Esophagus muscularis mucosa (tissue), 4 donors: ENCODE data around the gene DHX32.

Experiments used
- CTCF ChIP-seq, 3 experiments: fragments of 200-600 bp in 2 of 3; fragments of 450-650 bp in 1 of 3; sonication (generic) in 2 of 3; IDR thresholded peaks; one replicate each; pipeline ENCODE4 v1.5.1; 2017 to 2019; ENCODE audit warnings: antibody characterized with exemption in 3 of 3, mild to moderate bottlenecking in 2 of 3, moderate library complexity in 1 of 3
- EP300 ChIP-seq: sonication (generic); formaldehyde crosslinking; IDR thresholded peaks from one replicate; pipeline ENCODE4 v1.6.1; 2017; ENCODE audit warnings: antibody characterized with exemption
- POLR2A ChIP-seq: fragments of 450-650 bp; IDR thresholded peaks from one replicate; pipeline ENCODE4 v1.6.1; 2017; ENCODE audit warnings: antibody characterized with exemption, moderate library complexity, mild to moderate bottlenecking, low read depth
- POLR2AphosphoS5 ChIP-seq, 2 donors: sonication (generic); formaldehyde crosslinking; IDR thresholded peaks; one replicate each; pipeline ENCODE4 v1.6.1; 2017; ENCODE audit warnings: antibody characterized with exemption in 2 of 2

DNA sequence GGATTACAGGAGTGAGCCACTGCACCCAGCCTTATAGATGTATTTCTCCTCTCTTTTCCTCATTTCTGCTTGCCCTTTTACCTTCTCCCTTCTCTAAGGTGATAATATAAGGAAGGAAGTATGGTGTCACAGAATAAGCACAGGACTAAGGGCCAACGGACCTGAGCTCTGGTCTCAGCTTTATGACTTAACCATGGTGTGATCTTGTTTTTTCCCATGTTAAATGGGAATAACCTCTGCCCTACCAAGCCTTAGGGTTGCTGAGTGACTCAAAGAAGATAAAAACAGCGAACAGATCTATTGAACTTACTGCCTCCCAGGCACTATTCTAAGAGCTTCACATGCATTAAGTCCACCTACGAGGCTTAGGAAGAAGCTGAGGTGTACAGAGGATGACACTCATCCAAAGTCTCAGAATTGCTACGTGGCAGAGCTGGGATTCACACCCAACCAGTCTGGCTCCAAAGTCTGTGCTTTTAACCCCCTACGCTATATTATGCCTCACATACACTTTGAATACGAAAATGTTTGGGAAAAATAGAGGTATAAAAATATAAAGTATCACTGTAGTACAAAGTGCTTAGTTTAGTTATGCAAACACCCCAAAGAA lies 63.6 kb downstream of the DHX32 start:
- no peak for TF ChIP-seq CTCF (IDR thresholded peaks at IDR 0.05)
- TF ChIP-seq POLR2A = no peak
- no peak for TF ChIP-seq EP300
- TF ChIP-seq POLR2AphosphoS5 (IDR thresholded peaks at IDR 0.05) = no peak
